PC-3 (cell line): Measurements from ENCODE around the gene PJVK. TPM values are rescaled to one million over a fixed set of nuclear protein-coding genes. Genes with fewer than 3 reads are reported as not detected.

Experiments used
- ATAC-seq: fragments of 200-7000 bp; cut with Tn5 transposase; 2 replicates; pipeline ENCODE4 v1.9.1; 2020; ENCODE audit warnings: mild to moderate bottlenecking, moderate library complexity
- BruUV-seq: library from RNA; stranded (reverse); fragments of 400-500 nt; replicated peaks from 2 replicates; lab custom pipeline; 2021; lab: Mats Ljungman, UMichigan
- CTCF ChIA-PET: fragments of 300-600 bp; sonication (Branson Sonifier 250); formaldehyde crosslinking; loops from one replicate; lab custom pipeline; 2022; ENCODE audit warnings: antibody characterized with exemption; lab: Charles Lee
- POLR2A ChIA-PET: fragments of 300-600 bp; sonication (Branson Sonifier 250); formaldehyde crosslinking; loops from one replicate; lab custom pipeline; 2022; ENCODE audit warnings: antibody characterized with exemption; ENCODE audit not compliant: unreplicated experiment; lab: Charles Lee
- DNase-seq: peaks from one replicate; pipeline ENCODE4 v3.0.0-alpha.2; 2015
- H2AFZ ChIP-seq: fragments of 300-600 bp; sonication (generic); 2 replicates; pipeline ENCODE4 v1.6.0; 2016; ENCODE audit warnings: antibody characterized with exemption, low read length
- H3F3A ChIP-seq: fragments of 300-600 bp; sonication (generic); one replicate; pipeline ENCODE4 v1.6.0; 2017; ENCODE audit warnings: antibody characterized with exemption, low read length, control low read depth, mild to moderate bottlenecking; ENCODE audit not compliant: unreplicated experiment
- H3K27ac ChIP-seq: fragments of 300-600 bp; sonication (generic); 2 replicates; pipeline ENCODE4 v1.5.1; 2016; ENCODE audit warnings: mild to moderate bottlenecking, low read length
- H3K27me3 ChIP-seq: fragments of 300-600 bp; sonication (generic); 2 replicates; pipeline ENCODE4 v1.6.1; 2016; ENCODE audit warnings: low read length, mixed read lengths
- H3K36me3 ChIP-seq: fragments of 300-600 bp; sonication (generic); 2 replicates; pipeline ENCODE4 v1.6.1; 2016; ENCODE audit warnings: low read depth, mixed run types, low read length, mixed read lengths
- H3K4me1 ChIP-seq: fragments of 300-600 bp; sonication (generic); 2 replicates; pipeline ENCODE4 v1.5.1; 2016; ENCODE audit warnings: low read length; ENCODE audit not compliant: insufficient read depth
- H3K4me2 ChIP-seq: fragments of 300-600 bp; sonication (generic); 2 replicates; pipeline ENCODE4 v1.6.0; 2016; ENCODE audit warnings: low read length
- H3K4me3 ChIP-seq: fragments of 300-600 bp; sonication (generic); 2 replicates; pipeline ENCODE4 v1.5.1; 2016; ENCODE audit warnings: mild to moderate bottlenecking, low read length, mixed read lengths
- H3K79me2 ChIP-seq: fragments of 300-600 bp; sonication (generic); 2 replicates; pipeline ENCODE4 v1.6.1; 2017; ENCODE audit warnings: low read length, mixed read lengths
- H3K9ac ChIP-seq: fragments of 300-600 bp; sonication (generic); 2 replicates; pipeline ENCODE4 v1.6.0; 2016; ENCODE audit warnings: mild to moderate bottlenecking, low read length
- H3K9me2 ChIP-seq: fragments of 300-600 bp; sonication (generic); replicated peaks from 2 replicates; pipeline ENCODE4 v1.6.1; 2016; ENCODE audit warnings: mixed run types, low read length, mixed read lengths
- H3K9me3 ChIP-seq: fragments of 300-600 bp; sonication (generic); 2 replicates; pipeline ENCODE4 v1.6.1; 2016; ENCODE audit warnings: low read length, mixed read lengths
- H4K20me1 ChIP-seq: fragments of 300-600 bp; sonication (generic); 2 replicates; pipeline ENCODE4 v1.6.1; 2016; ENCODE audit warnings: low read length, mixed read lengths
- EZH2 ChIP-seq: fragments of 300-600 bp; sonication (generic); IDR thresholded peaks from one replicate; pipeline ENCODE4 v1.6.1; 2017; ENCODE audit warnings: antibody characterized with exemption, mild to moderate bottlenecking, low read length; ENCODE audit not compliant: unreplicated experiment
- EZH2phosphoT487 ChIP-seq: fragments of 300-600 bp; sonication (generic); IDR thresholded peaks from 2 replicates; pipeline ENCODE4 v1.6.1; 2018; ENCODE audit warnings: mild to moderate bottlenecking, antibody characterized with exemption, low read length, borderline replicate concordance
- intact Hi-C: fragments of 100-400 bp; cut with micrococcal nuclease; formaldehyde crosslinking; loops from 2 replicates; pipeline ENCODE4 v1.9.0; 2023
- total RNA-seq: library from RNA; depleted of rRNA; stranded (reverse); fragments of >200 nt; gene quantifications from 2 replicates; pipeline ENCODE4 v1.2.3, GENCODE V29; 2014
- TF ChIP-seq, protein P1 (sequence below): fragments of 300-600 bp; sonication (generic); conservative IDR thresholded peaks from 2 replicates; pipeline ENCODE4 v1.5.1; 2017; ENCODE audit warnings: antibody characterized with exemption, low read depth, mild to moderate bottlenecking, low read length

Gene PJVK
- total RNA-seq, 1 experiment from 2014 or later, result 0.87 TPM

DNA sequence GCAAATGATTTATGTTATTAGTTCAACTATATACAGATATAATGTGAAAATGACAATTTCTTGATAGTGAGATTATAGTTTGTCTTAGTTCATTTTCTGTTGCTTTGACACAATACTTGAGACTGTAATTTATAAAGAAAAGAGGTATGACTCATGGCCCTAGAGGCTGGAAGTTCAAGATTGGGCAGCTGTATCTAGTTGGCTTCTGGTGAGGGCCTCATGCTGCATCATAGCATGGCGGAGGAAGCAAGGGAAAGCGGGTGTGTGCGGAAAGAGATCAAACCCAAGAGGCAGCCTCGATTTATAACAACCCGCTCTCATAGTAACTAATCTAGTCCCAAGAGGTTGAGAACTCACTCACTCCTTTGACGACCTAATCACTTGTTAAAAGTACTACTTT is 40.4 kb downstream of the PJVK start:
- Histone ChIP-seq H3K9ac (no peak overlapping the region), H3K27me3 (no peaks in the 10 kb centered on the region), H3K4me1 (no peaks in the 10 kb centered on the region), H3K9me3 (no peaks in the 10 kb centered on the region), H2AFZ (no peak overlapping the region), H3K4me3 (no peak overlapping the region), H3K9me2 (no peaks in the 10 kb centered on the region), H3K36me3 (peaks cover 33% of the 10 kb centered on the region; the same call in 1 of the 2 replicates), H3K4me2 (no peak overlapping the region), H4K20me1 (no peaks in the 10 kb centered on the region), H3K27ac (no peak overlapping the region), H3F3A (no peaks in the 10 kb centered on the region), H3K79me2 (peaks cover 3% of the 10 kb centered on the region)
- intact Hi-C loops, result no loop called here
- ATAC-seq (no peak), DNase-seq (no peak)
- ChIA-PET CTCF (no interaction called here), POLR2A (no interaction called here)
- BruUV-seq, result no TSS peak
- TF ChIP-seq EZH2phosphoT487 (no peak), EZH2 (no peak)
- TF ChIP-seq, protein P1, sequence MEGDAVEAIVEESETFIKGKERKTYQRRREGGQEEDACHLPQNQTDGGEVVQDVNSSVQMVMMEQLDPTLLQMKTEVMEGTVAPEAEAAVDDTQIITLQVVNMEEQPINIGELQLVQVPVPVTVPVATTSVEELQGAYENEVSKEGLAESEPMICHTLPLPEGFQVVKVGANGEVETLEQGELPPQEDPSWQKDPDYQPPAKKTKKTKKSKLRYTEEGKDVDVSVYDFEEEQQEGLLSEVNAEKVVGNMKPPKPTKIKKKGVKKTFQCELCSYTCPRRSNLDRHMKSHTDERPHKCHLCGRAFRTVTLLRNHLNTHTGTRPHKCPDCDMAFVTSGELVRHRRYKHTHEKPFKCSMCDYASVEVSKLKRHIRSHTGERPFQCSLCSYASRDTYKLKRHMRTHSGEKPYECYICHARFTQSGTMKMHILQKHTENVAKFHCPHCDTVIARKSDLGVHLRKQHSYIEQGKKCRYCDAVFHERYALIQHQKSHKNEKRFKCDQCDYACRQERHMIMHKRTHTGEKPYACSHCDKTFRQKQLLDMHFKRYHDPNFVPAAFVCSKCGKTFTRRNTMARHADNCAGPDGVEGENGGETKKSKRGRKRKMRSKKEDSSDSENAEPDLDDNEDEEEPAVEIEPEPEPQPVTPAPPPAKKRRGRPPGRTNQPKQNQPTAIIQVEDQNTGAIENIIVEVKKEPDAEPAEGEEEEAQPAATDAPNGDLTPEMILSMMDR, result no peak

DNA sequence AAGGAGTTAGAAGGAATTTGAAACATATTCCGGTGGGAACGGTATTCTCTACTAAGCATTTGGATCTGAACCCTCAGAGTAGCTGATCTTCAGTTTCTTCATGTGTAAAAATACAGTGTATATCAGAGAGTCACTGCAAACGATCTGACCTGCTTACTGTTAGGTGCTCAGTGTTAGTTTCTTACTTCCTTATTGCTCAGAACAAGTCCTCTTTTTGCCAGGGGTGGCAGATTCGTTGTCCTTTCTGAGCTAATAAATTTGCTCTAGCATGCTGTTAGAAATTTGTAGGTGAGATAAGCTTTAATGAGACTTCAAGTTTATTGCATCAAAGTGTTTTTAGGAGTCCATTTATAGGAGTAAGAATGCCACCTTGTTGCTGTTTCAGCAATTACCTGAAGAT is 44.9 kb downstream of the PJVK start:
- ATAC-seq, result no peak
- POLR2A ChIA-PET, result no interaction called here

DNA sequence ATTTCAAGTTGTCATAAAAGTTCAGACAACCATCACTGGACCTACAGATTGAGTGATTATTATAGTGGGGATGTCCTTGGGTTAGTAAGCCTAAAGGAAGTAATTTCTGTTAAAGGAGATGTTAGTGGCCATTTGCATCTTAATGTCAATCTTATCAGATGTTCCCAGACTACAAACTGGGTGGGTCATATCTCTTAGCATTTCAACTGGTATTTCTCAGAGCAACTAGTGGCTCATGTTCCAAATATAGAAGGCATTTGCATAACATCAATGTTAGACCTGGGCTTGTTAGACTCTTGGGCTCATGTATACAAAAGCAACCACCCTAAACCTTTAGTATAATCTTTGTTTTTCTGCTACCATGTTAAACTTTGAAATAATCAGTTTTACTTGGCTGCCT is 47.0 kb downstream of the PJVK start:
- no peaks in the 10 kb centered on the region for H3K27me3 ChIP-seq
- H4K20me1 ChIP-seq, result no peaks in the 10 kb centered on the region
- H3K4me1 ChIP-seq, result no peaks in the 10 kb centered on the region
- no peaks in the 10 kb centered on the region for H3K79me2 ChIP-seq
- ChIA-PET POLR2A (interaction anchor here (0.5 kb wide), 1 partner anchor 16 kb away, joined by 3 read pairs; no protein-coding TSS in a partner anchor), CTCF (interaction anchor here (0.7 kb wide), 1 partner anchor 775 kb away, joined by 4 read pairs; no protein-coding TSS in a partner anchor)
- TF ChIP-seq, protein P1, result no peak
- TF ChIP-seq EZH2phosphoT487, result no peak
- DNase-seq (no peak), ATAC-seq (no peak)
- H3F3A ChIP-seq, result no peaks in the 10 kb centered on the region
- no peak overlapping the region for H3K4me3 ChIP-seq
- H3K9ac ChIP-seq, result no peak overlapping the region
- H3K36me3 ChIP-seq, result peaks cover 53% of the 10 kb centered on the region
- H3K4me2 ChIP-seq, result no peak overlapping the region
- no peak overlapping the region for H2AFZ ChIP-seq
- intact Hi-C loops, result no loop called here
- H3K27ac ChIP-seq, result no peak overlapping the region
- H3K9me2 ChIP-seq, result no peaks in the 10 kb centered on the region
- H3K9me3 ChIP-seq, result no peaks in the 10 kb centered on the region
- BruUV-seq, result no TSS peak

More for the DNA sequence above, 44.9 kb downstream of the PJVK start:
- Histone ChIP-seq H3K4me1 (no peaks in the 10 kb centered on the region), H3K79me2 (no peaks in the 10 kb centered on the region), H3K9me2 (no peaks in the 10 kb centered on the region), H2AFZ (no peak overlapping the region), H3K9ac (no peak overlapping the region), H3K4me3 (no peak overlapping the region), H3K4me2 (no peak overlapping the region), H4K20me1 (no peaks in the 10 kb centered on the region), H3K27me3 (no peaks in the 10 kb centered on the region), H3K9me3 (no peaks in the 10 kb centered on the region), H3F3A (no peaks in the 10 kb centered on the region), H3K27ac (no peak overlapping the region), H3K36me3 (peaks cover 50% of the 10 kb centered on the region)
- no peak for TF ChIP-seq EZH2phosphoT487
- TF ChIP-seq EZH2, result no peak
- TF ChIP-seq, protein P1, result no peak
- DNase-seq, result no peak
- CTCF ChIA-PET, result no interaction called here
- intact Hi-C loops, result no loop called here
- BruUV-seq, result no TSS peak
